Measurements from ENCODE around the gene LPIN3.

LPIN3 gene

GRCh38 chr20:41395667-41396664 lies 55.3 kb downstream of the LPIN3 start:
- H3K27me3 ChIP-seq (ENCODE audit: control insufficient read depth, insufficient read depth, low read length), result no peaks in the 10 kb centered on the region
- no peak overlapping the region for H3K4me3 ChIP-seq (ENCODE audit: low read length)
- H3K27ac ChIP-seq (ENCODE audit: low read depth, low read length), result no peak overlapping the region
- H3K9ac ChIP-seq (ENCODE audit: low read length), result no peak overlapping the region
- H3K4me1 ChIP-seq (ENCODE audit: control insufficient read depth, insufficient read depth, low read length), result no peaks in the 10 kb centered on the region
- no peaks in the 10 kb centered on the region for H3K36me3 ChIP-seq (ENCODE audit: control insufficient read depth, insufficient read depth, low read length)

GRCh38 chr20:41398408-41398807 lies 57.8 kb downstream of the LPIN3 start:
- no peaks in the 10 kb centered on the region for H3K4me1 ChIP-seq (ENCODE audit: control insufficient read depth, insufficient read depth, low read length)
- no peak overlapping the region for H3K9ac ChIP-seq (ENCODE audit: low read length)
- no peaks in the 10 kb centered on the region for H3K27me3 ChIP-seq (ENCODE audit: control insufficient read depth, insufficient read depth, low read length)
- no peaks in the 10 kb centered on the region for H3K36me3 ChIP-seq (ENCODE audit: control insufficient read depth, insufficient read depth, low read length)
- H3K27ac ChIP-seq (ENCODE audit: low read depth, low read length), result no peak overlapping the region
- H3K4me3 ChIP-seq (ENCODE audit: low read length), result no peak overlapping the region

GRCh38 chr20:41403604-41404003 lies 63.0 kb downstream of the LPIN3 start:
- no peak overlapping the region for H3K4me3 ChIP-seq (ENCODE audit: low read length)
- H3K9ac ChIP-seq (ENCODE audit: low read length), result no peak overlapping the region
- peaks cover 13% of the 10 kb centered on the region for H3K36me3 ChIP-seq (ENCODE audit: control insufficient read depth, insufficient read depth, low read length)
- H3K27me3 ChIP-seq (ENCODE audit: control insufficient read depth, insufficient read depth, low read length), result no peaks in the 10 kb centered on the region
- no peaks in the 10 kb centered on the region for H3K4me1 ChIP-seq (ENCODE audit: control insufficient read depth, insufficient read depth, low read length)
- H3K27ac ChIP-seq (ENCODE audit: low read depth, low read length), result no peak overlapping the region

GRCh38 chr20:41405436-41405835 lies 64.8 kb downstream of the LPIN3 start:
- Histone ChIP-seq H3K4me1 (ENCODE audit: control insufficient read depth, insufficient read depth, low read length) (no peaks in the 10 kb centered on the region), H3K27me3 (ENCODE audit: control insufficient read depth, insufficient read depth, low read length) (no peaks in the 10 kb centered on the region), H3K4me3 (ENCODE audit: low read length) (no peak overlapping the region), H3K9ac (ENCODE audit: low read length) (no peak overlapping the region), H3K36me3 (ENCODE audit: control insufficient read depth, insufficient read depth, low read length) (peaks cover 17% of the 10 kb centered on the region), H3K27ac (ENCODE audit: low read depth, low read length) (no peak overlapping the region)

- Histone ChIP-seq H3K27me3 (ENCODE audit: control insufficient read depth, insufficient read depth, low read length) (no peaks in the 10 kb centered on the region), H3K9ac (ENCODE audit: low read length) (no peak overlapping the region), H3K4me3 (ENCODE audit: low read length) (no peak overlapping the region), H3K36me3 (ENCODE audit: control insufficient read depth, insufficient read depth, low read length) (peaks cover 17% of the 10 kb centered on the region), H3K4me1 (ENCODE audit: control insufficient read depth, insufficient read depth, low read length) (no peaks in the 10 kb centered on the region), H3K27ac (ENCODE audit: low read depth, low read length) (no peak overlapping the region)
Measured at GRCh38 chr20:41406353-41406752, 65.7 kb downstream of the LPIN3 start.

- Histone ChIP-seq H3K9ac (ENCODE audit: low read length) (no peak overlapping the region), H3K4me1 (ENCODE audit: control insufficient read depth, insufficient read depth, low read length) (no peaks in the 10 kb centered on the region), H3K27me3 (ENCODE audit: control insufficient read depth, insufficient read depth, low read length) (no peaks in the 10 kb centered on the region), H3K4me3 (ENCODE audit: low read length) (no peak overlapping the region), H3K27ac (ENCODE audit: low read depth, low read length) (no peak overlapping the region), H3K36me3 (ENCODE audit: control insufficient read depth, insufficient read depth, low read length) (peaks cover 19% of the 10 kb centered on the region)
Measured at GRCh38 chr20:41406896-41407444, 66.3 kb downstream of the LPIN3 start.

GRCh38 chr20:41407607-41408006 lies 67.0 kb downstream of the LPIN3 start:
- Histone ChIP-seq H3K36me3 (ENCODE audit: control insufficient read depth, insufficient read depth, low read length) (peaks cover 21% of the 10 kb centered on the region), H3K9ac (ENCODE audit: low read length) (no peak overlapping the region), H3K4me1 (ENCODE audit: control insufficient read depth, insufficient read depth, low read length) (no peaks in the 10 kb centered on the region), H3K27ac (ENCODE audit: low read depth, low read length) (no peak overlapping the region), H3K4me3 (ENCODE audit: low read length) (no peak overlapping the region), H3K27me3 (ENCODE audit: control insufficient read depth, insufficient read depth, low read length) (no peaks in the 10 kb centered on the region)

GRCh38 chr20:41408156-41408794 lies 67.7 kb downstream of the LPIN3 start:
- Histone ChIP-seq H3K4me1 (ENCODE audit: control insufficient read depth, insufficient read depth, low read length) (no peaks in the 10 kb centered on the region), H3K4me3 (ENCODE audit: low read length) (no peak overlapping the region), H3K27me3 (ENCODE audit: control insufficient read depth, insufficient read depth, low read length) (no peaks in the 10 kb centered on the region), H3K27ac (ENCODE audit: low read depth, low read length) (no peak overlapping the region), H3K36me3 (ENCODE audit: control insufficient read depth, insufficient read depth, low read length) (peaks cover 23% of the 10 kb centered on the region), H3K9ac (ENCODE audit: low read length) (no peak overlapping the region)

- H3K27me3 ChIP-seq (ENCODE audit: control insufficient read depth, insufficient read depth, low read length), result no peaks in the 10 kb centered on the region
- H3K9ac ChIP-seq (ENCODE audit: low read length), result no peak overlapping the region
- H3K36me3 ChIP-seq (ENCODE audit: control insufficient read depth, insufficient read depth, low read length), result peaks cover 26% of the 10 kb centered on the region
- H3K4me1 ChIP-seq (ENCODE audit: control insufficient read depth, insufficient read depth, low read length), result no peaks in the 10 kb centered on the region
- no peak overlapping the region for H3K4me3 ChIP-seq (ENCODE audit: low read length)
- no peak overlapping the region for H3K27ac ChIP-seq (ENCODE audit: low read depth, low read length)
Measured at GRCh38 chr20:41408986-41409385, 68.4 kb downstream of the LPIN3 start.
